Ectodermal cell (in vitro differentiated cells): ENCODE data around the gene ACTR3.

Experiments used
- H3K27ac ChIP-seq: 2 replicates; pipeline ENCODE4 v1.7.0; 2013; ENCODE audit warnings: mild to moderate bottlenecking, low read depth, low read length; ENCODE audit not compliant: insufficient read depth, poor library complexity, severe bottlenecking
- H3K27me3 ChIP-seq: 2 replicates; pipeline ENCODE4 v1.7.0; 2013; ENCODE audit warnings: mild to moderate bottlenecking, low read length; ENCODE audit not compliant: insufficient read depth, control insufficient read depth, poor library complexity, severe bottlenecking
- H3K36me3 ChIP-seq: one replicate; pipeline ENCODE4 v1.7.0; 2013; ENCODE audit warnings: low read length; ENCODE audit not compliant: control insufficient read depth, insufficient read depth
- H3K4me1 ChIP-seq: one replicate; pipeline ENCODE4 v1.7.0; 2013; ENCODE audit warnings: low read length; ENCODE audit not compliant: control insufficient read depth, insufficient read depth
- H3K4me3 ChIP-seq: 2 replicates; pipeline ENCODE4 v1.7.0; 2013; ENCODE audit warnings: low read depth, low read length, control low read depth; ENCODE audit not compliant: insufficient read depth
- H3K9me3 ChIP-seq: 2 replicates; pipeline ENCODE4 v1.7.0; 2013; ENCODE audit warnings: mild to moderate bottlenecking, low read length, moderate library complexity; ENCODE audit not compliant: control insufficient read depth
- WGBS, 2 experiments: methylation state at CpG; one replicate each; pipeline ENCODE4 v1.1.7; 2013; ENCODE audit warnings: missing lambda C conversion rate in 2 of 2; 5-methylcytosine and 5-hydroxymethylcytosine counted together

ACTR3 gene

GRCh38 chr2:113890253-113891235 is 655 bp downstream of the ACTR3 start:
- 0% methylated on average over 57 of the region's 57 CpGs for WGBS, 2 experiments
- Histone ChIP-seq H3K27ac (peak overlapping the region; percentile 100), H3K9me3 (no peaks in the 10 kb centered on the region), H3K36me3 (no peaks in the 10 kb centered on the region), H3K4me1 (peaks cover 10% of the 10 kb centered on the region), H3K4me3 (peak overlapping the region; percentile 63), H3K27me3 (no peaks in the 10 kb centered on the region)

- peak overlapping the region; percentile 100 for H3K27ac ChIP-seq
- H3K9me3 ChIP-seq = no peaks in the 10 kb centered on the region
- H3K36me3 ChIP-seq = no peaks in the 10 kb centered on the region
- WGBS, 2 experiments = 8% methylated on average over 3 to 4 of the region's 5 CpGs
- peak overlapping the region; percentile 63 for H3K4me3 ChIP-seq
- no peaks in the 10 kb centered on the region for H3K27me3 ChIP-seq
- peaks cover 10% of the 10 kb centered on the region for H3K4me1 ChIP-seq
Measured at GRCh38 chr2:113891265-113891959, 1.5 kb downstream of the ACTR3 start.

GRCh38 chr2:113892004-113892710 is 2.3 kb downstream of the ACTR3 start:
- Histone ChIP-seq H3K27ac (no peak overlapping the region), H3K4me1 (peaks cover 10% of the 10 kb centered on the region), H3K36me3 (no peaks in the 10 kb centered on the region), H3K4me3 (peak overlapping the region; percentile 63), H3K9me3 (no peaks in the 10 kb centered on the region), H3K27me3 (no peaks in the 10 kb centered on the region)
- 80% methylated on average over 6 of the region's 6 CpGs; no CpG with 5 or more reads in 1 of the 2 experiments for WGBS, 2 experiments

GRCh38 chr2:113894156-113894743 is 4.4 kb downstream of the ACTR3 start:
- no peak overlapping the region for H3K27ac ChIP-seq
- no peaks in the 10 kb centered on the region for H3K36me3 ChIP-seq
- H3K9me3 ChIP-seq = no peaks in the 10 kb centered on the region
- no peaks in the 10 kb centered on the region for H3K27me3 ChIP-seq
- H3K4me1 ChIP-seq = peaks cover 10% of the 10 kb centered on the region
- H3K4me3 ChIP-seq = no peak overlapping the region
- WGBS, 2 experiments = 80 to 86% methylated on average over 7 of the region's 7 CpGs

GRCh38 chr2:113895301-113895700 is 5.4 kb downstream of the ACTR3 start:
- no peak overlapping the region for H3K27ac ChIP-seq
- peaks cover 10% of the 10 kb centered on the region for H3K4me1 ChIP-seq
- no peak overlapping the region for H3K4me3 ChIP-seq
- WGBS, 2 experiments = 94 to 98% methylated on average over 3 of the region's 4 CpGs
- no peaks in the 10 kb centered on the region for H3K27me3 ChIP-seq
- no peaks in the 10 kb centered on the region for H3K9me3 ChIP-seq
- no peaks in the 10 kb centered on the region for H3K36me3 ChIP-seq

GRCh38 chr2:113895819-113896563 is 6.1 kb downstream of the ACTR3 start:
- Histone ChIP-seq H3K9me3 (no peaks in the 10 kb centered on the region), H3K27ac (no peak overlapping the region), H3K4me1 (peaks cover 10% of the 10 kb centered on the region), H3K27me3 (no peaks in the 10 kb centered on the region), H3K36me3 (no peaks in the 10 kb centered on the region), H3K4me3 (no peak overlapping the region)
- 85 to 100% methylated on average over 1 of the region's 1 CpG for WGBS, 2 experiments

GRCh38 chr2:113896791-113897190 is 6.9 kb downstream of the ACTR3 start:
- Histone ChIP-seq H3K9me3 (no peaks in the 10 kb centered on the region), H3K4me3 (no peak overlapping the region), H3K4me1 (peaks cover 10% of the 10 kb centered on the region), H3K27ac (no peak overlapping the region), H3K27me3 (no peaks in the 10 kb centered on the region), H3K36me3 (no peaks in the 10 kb centered on the region)
- WGBS, 2 experiments = 88 to 90% methylated on average over 2 of the region's 2 CpGs

GRCh38 chr2:113898081-113898480 is 8.2 kb downstream of the ACTR3 start:
- Histone ChIP-seq H3K9me3 (no peaks in the 10 kb centered on the region), H3K4me1 (peaks cover 4% of the 10 kb centered on the region), H3K27me3 (no peaks in the 10 kb centered on the region), H3K36me3 (no peaks in the 10 kb centered on the region), H3K4me3 (no peak overlapping the region), H3K27ac (no peak overlapping the region)

- Histone ChIP-seq H3K27me3 (no peaks in the 10 kb centered on the region), H3K27ac (no peak overlapping the region), H3K9me3 (no peaks in the 10 kb centered on the region), H3K36me3 (no peaks in the 10 kb centered on the region), H3K4me3 (no peak overlapping the region), H3K4me1 (peaks cover 2% of the 10 kb centered on the region)
Measured at GRCh38 chr2:113899166-113899565, 9.3 kb downstream of the ACTR3 start.
